Mononuclear cell (primary cell): ENCODE results near the gene WFDC12. TPM values are rescaled to one million over a fixed set of nuclear protein-coding genes. Genes with fewer than 3 reads are reported as not detected.

Experiments
- H3K27me3 ChIP-seq: 2 replicates; pipeline ENCODE4 v1.6.0; 2011; ENCODE audit warnings: low read length, control low read depth; ENCODE audit not compliant: insufficient read depth
- H3K4me1 ChIP-seq: 2 replicates; pipeline ENCODE4 v1.5.1; 2011; ENCODE audit warnings: mild to moderate bottlenecking, low read length, control low read depth; ENCODE audit not compliant: insufficient read depth
- H3K4me3 ChIP-seq: 2 replicates; pipeline ENCODE4 v1.5.1; 2011; ENCODE audit warnings: mild to moderate bottlenecking, low read length, moderate library complexity
- H3K9me3 ChIP-seq: 2 replicates; pipeline ENCODE4 v1.5.1; 2011; ENCODE audit warnings: low read depth, mild to moderate bottlenecking, control low read depth, low read length
- total RNA-seq: library from RNA; depleted of rRNA; stranded (reverse); fragments of >200 nt; gene quantifications from one replicate; pipeline ENCODE4 v1.2.3, GENCODE V29; 2012

Gene WFDC12
- total RNA-seq, 1 donor, result not detected

GRCh38 chr20:45105317-45105716, 18.9 kb downstream of the WFDC12 start:
- H3K27me3 ChIP-seq, result peaks cover 14% of the 10 kb centered on the region
- peaks cover 7% of the 10 kb centered on the region for H3K4me1 ChIP-seq
- no peaks in the 10 kb centered on the region for H3K9me3 ChIP-seq
- no peak overlapping the region for H3K4me3 ChIP-seq

GRCh38 chr20:45104786-45105185, 19.5 kb downstream of the WFDC12 start:
- peaks cover 19% of the 10 kb centered on the region for H3K27me3 ChIP-seq
- H3K4me3 ChIP-seq, result no peak overlapping the region
- H3K9me3 ChIP-seq, result no peaks in the 10 kb centered on the region
- peaks cover 7% of the 10 kb centered on the region for H3K4me1 ChIP-seq

DNA sequence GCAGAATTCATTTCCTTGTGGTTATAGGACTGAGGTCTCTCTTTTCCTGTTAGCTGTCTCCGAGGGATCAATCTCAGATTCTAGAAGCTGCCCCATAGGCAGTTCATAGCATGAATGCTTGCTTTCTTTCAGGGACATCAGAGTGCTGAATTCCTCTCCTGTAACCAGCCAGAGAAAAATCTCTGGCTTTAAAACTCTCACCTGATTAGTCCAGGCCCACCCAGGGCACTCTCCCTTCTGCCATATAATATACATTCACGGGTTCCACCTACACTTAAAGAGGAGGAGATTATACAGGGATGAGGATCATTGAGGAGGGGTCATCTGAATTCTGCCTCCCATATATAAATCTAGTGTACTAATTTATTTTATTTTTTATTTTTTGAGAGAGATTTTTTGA, 21.2 kb downstream of the WFDC12 start:
- peaks cover 14% of the 10 kb centered on the region for H3K4me1 ChIP-seq
- peaks cover 35% of the 10 kb centered on the region for H3K27me3 ChIP-seq
- no peak overlapping the region for H3K4me3 ChIP-seq
- H3K9me3 ChIP-seq, result no peaks in the 10 kb centered on the region

DNA sequence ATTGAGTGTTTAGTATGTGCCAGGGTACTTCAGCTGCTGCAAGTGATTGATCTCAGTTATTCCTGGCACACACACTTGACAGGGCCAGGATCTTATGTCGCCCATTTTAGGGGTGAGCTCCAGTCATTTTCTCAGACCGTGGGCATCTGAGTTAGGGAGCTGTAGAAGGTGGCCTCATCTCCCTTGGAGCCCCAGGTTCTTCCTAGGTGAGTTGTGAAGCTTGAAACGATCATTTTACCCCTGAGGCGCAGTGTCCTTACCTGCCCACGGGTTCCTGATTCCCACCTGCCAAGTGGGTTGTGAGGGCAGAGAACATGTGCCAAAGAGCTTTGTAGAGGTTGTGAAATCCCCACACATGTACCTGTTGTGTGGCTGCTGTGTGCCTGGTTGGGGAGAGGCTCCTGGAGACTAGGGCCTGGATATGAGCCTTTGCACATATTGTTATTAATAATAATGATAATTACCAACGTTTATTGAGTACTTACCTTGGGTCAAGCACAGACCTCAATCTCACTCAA, 22.9 kb downstream of the WFDC12 start:
- no peak overlapping the region for H3K4me3 ChIP-seq
- H3K4me1 ChIP-seq, result peaks cover 22% of the 10 kb centered on the region
- H3K9me3 ChIP-seq, result no peaks in the 10 kb centered on the region
- peaks cover 46% of the 10 kb centered on the region for H3K27me3 ChIP-seq

- Histone ChIP-seq H3K27me3 (peaks cover 46% of the 10 kb centered on the region), H3K4me3 (no peak within 1 kb of the TSS)
Observed at GRCh38 chr20:45100563-45101245, 23.6 kb downstream of the WFDC12 start, which contains the start of gene KCNS1. TSS of gene KCNS1 (minus strand) at chr20:45101127. CDS start at chr20:45099236, 1,891 bp downstream.

DNA sequence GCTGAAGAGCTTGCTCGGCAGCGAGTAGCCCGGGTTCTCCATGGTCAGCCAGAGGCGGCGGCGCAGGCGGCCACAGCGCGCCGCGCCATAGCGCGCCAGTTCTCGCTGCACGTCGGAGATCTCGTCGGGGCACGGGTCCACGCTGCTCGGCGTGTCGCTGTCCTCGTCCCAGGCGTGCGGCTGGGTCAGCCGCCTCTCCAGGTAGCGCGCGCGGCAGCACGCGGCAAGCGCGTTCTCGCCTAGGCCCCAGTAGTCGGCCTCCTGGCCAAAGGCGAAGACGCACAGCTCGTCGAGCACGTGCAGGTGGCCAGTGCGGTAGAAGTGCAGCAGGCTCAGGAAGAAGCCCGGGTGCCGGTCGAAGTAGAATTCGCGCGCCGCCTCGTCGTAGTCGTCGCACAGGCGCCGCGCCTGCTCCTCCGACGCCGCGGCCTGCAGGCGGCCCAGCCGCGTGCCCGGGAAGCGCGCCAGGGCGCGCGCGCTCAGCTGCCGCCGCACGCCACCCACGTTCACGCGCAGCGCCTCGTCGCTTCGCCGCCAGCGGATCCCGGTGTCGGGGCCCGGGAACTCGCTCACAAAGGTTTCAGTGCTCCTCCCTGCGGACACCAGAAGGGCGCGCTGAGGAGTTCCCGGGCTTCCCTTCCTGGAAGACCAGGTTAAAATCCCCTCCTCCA, 26.0 kb downstream of the WFDC12 start:
- Histone ChIP-seq H3K4me1 (peaks cover 22% of the 10 kb centered on the region), H3K4me3 (no peak overlapping the region), H3K9me3 (no peaks in the 10 kb centered on the region), H3K27me3 (peaks cover 46% of the 10 kb centered on the region)

More at GRCh38 chr20:45100563-45101245, 23.6 kb downstream of the WFDC12 start, which contains the start of gene KCNS1:
- Histone ChIP-seq H3K4me1 (peaks cover 22% of the 10 kb centered on the region), H3K9me3 (no peaks in the 10 kb centered on the region)

- Histone ChIP-seq H3K4me3 (no peak overlapping the region), H3K27me3 (peaks cover 46% of the 10 kb centered on the region), H3K9me3 (no peaks in the 10 kb centered on the region), H3K4me1 (peaks cover 22% of the 10 kb centered on the region)
Observed at GRCh38 chr20:45097485-45098102, 26.7 kb downstream of the WFDC12 start.

DNA sequence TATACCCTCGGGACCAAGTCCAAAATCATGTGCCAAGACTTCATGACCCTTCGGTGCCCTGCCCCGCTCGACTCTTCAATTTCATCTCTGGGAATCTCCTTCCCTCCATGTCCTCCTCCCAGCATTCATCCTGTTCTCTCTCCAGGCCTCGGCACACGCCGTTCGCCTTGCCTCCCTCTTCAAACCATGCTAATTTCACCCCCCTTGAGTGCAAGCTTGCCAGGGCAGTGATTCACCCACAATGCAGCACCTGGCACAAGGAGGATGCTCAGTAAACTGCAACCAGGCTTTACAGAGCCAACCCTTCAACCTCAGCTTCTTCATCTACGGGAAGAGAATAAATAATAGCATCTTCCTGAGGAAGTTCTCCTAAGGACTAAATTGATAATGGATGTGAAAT, 27.5 kb downstream of the WFDC12 start:
- Histone ChIP-seq H3K4me1 (peaks cover 22% of the 10 kb centered on the region), H3K27me3 (peaks cover 46% of the 10 kb centered on the region), H3K4me3 (no peak overlapping the region), H3K9me3 (no peaks in the 10 kb centered on the region)

DNA sequence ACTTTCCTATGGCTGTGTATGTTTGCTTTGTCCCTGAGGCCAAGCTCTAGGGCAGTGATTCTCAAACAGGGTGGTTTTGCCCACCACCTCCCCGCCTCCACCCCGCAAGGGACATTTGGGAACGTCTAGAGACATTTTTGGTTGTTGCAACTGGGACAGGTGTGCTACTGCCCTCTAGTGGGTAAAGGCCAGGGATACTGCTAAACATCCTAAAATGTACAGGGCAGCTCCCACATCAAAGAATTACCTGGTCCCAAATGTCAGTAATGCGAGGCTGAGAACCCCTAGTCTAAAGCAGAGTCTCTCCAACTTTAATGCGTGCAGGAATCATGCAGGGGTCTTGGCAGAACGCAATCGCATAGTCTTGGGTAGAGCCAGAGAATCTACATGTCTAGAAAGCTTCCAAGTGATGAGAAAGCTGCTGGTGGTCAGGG, 28.4 kb downstream of the WFDC12 start:
- Histone ChIP-seq H3K4me1 (peaks cover 19% of the 10 kb centered on the region), H3K9me3 (no peaks in the 10 kb centered on the region), H3K27me3 (peaks cover 37% of the 10 kb centered on the region), H3K4me3 (no peak overlapping the region)

DNA sequence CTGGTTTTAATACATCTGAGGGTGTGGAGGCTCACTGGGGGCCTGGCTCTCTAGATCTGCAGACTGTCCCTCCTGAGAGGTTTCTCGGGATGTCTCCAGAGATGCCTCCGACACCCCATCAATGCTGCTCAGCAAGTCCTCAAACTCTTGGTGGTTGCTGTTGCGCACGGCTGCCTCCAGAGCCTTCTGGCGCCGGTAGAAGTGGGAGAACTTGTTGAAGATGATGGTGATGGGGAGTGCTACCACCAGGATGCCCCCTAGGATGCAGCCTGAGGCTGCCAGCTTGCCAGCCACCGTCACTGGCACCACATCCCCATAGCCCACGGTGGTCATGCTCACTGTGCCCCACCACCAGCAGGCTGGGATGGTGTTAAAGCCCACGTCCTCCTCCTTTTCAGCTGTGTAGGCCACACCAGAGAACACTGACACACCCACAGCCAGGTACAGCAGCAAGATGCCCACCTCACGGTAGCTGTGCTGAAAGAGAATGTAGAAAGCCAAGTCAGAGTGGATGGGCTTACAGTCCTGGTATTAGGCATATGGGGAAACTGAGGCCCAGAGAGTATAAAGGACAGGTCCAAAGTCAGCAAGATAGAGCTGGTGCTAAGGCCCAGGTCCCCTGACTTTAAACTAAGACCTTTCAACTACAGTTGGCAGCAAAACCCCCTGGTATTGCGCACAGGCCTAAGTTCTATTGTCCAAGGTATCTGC, 29.2 kb downstream of the WFDC12 start:
- Histone ChIP-seq H3K9me3 (no peaks in the 10 kb centered on the region), H3K4me1 (peaks cover 15% of the 10 kb centered on the region), H3K4me3 (no peak overlapping the region), H3K27me3 (peaks cover 29% of the 10 kb centered on the region)

DNA sequence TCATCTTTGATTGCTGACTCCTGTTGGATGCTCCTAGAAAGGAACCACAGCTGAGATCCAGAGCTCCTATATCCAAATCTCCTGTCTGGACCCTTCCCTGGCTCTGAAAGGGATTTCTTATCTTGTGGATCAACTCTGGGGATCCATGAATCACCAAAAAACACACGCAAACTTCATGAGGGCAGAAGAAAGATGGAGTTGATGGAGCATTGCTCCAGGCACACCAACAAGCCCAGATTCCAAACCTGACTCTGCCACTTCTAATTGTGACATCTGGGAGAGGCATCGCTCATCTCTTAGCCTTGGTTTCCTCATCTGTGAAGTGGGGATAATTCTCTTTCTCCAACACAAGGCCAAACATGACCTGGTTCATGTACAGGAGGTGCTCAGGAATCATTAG, 30.1 kb downstream of the WFDC12 start:
- H3K27me3 ChIP-seq, result peaks cover 21% of the 10 kb centered on the region
- no peak overlapping the region for H3K4me3 ChIP-seq
- peaks cover 15% of the 10 kb centered on the region for H3K4me1 ChIP-seq
- no peaks in the 10 kb centered on the region for H3K9me3 ChIP-seq

DNA sequence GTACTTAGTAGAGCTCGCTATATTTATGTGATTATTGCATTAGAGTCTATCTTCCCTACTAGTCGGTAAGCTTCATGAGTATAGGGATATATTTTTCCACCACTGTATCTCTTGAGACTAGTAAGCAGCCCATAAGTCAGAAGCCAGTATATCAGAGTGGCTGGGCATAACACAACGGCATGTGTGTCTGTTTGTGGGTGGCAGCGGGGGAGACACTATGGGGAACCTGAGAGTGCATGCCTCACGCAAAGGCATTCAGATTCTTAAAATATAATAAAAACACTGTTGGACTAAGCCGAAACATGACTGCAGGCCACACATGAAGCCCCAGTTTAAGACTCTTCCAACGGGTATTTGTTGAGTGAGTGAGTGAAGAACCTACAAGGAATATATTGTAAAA, 31.4 kb downstream of the WFDC12 start:
- Histone ChIP-seq H3K9me3 (no peaks in the 10 kb centered on the region), H3K4me3 (no peak overlapping the region), H3K27me3 (peaks cover 10% of the 10 kb centered on the region), H3K4me1 (peaks cover 6% of the 10 kb centered on the region)

GRCh38 chr20:45091366-45091765, 32.9 kb downstream of the WFDC12 start:
- Histone ChIP-seq H3K4me1 (peaks cover 2% of the 10 kb centered on the region), H3K4me3 (no peak overlapping the region), H3K9me3 (no peaks in the 10 kb centered on the region), H3K27me3 (no peaks in the 10 kb centered on the region)

DNA sequence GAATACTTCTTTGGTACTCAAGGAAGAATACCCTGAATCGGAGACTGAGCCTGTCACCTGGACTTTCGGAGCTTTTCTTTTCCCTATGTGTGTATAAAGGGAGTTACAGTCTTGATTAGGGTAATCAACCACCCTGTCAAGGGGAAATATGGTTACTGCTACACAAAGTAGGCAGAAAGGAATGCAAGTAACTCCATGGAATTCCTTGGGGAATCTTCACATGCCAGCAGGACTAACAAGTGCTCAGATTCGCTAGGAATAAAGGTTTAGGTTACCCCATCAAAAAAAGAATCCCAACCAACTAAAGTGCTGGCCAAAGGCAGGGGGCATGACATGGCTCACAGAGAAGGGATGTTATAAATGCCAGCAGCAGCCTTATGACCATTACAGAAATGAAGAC, 33.8 kb downstream of the WFDC12 start:
- no peak overlapping the region for H3K4me3 ChIP-seq
- no peaks in the 10 kb centered on the region for H3K9me3 ChIP-seq
- no peaks in the 10 kb centered on the region for H3K27me3 ChIP-seq
- peaks cover 2% of the 10 kb centered on the region for H3K4me1 ChIP-seq

GRCh38 chr20:45088247-45088646, 36.0 kb downstream of the WFDC12 start:
- Histone ChIP-seq H3K4me3 (no peak overlapping the region), H3K9me3 (no peaks in the 10 kb centered on the region), H3K27me3 (no peaks in the 10 kb centered on the region), H3K4me1 (peaks cover 2% of the 10 kb centered on the region)
